MM.1S (cell line): ENCODE data around the gene OGFOD3.
A peak's percentile ranks its signal among the peaks of the same experiment; 100 is the strongest.

Experiments used
- DNase-seq: peaks from one replicate; pipeline ENCODE4 v3.0.0-alpha.2; 2015
- H2AFZ ChIP-seq: fragments of 300-600 bp; sonication (generic); 2 replicates; pipeline ENCODE4 v1.6.0; 2016; ENCODE audit warnings: antibody characterized with exemption, low read length
- H3F3A ChIP-seq: fragments of 300-600 bp; sonication (generic); 2 replicates; pipeline ENCODE4 v1.6.1; 2016; ENCODE audit warnings: mild to moderate bottlenecking, antibody characterized with exemption, low read length, moderate library complexity, mixed read lengths; ENCODE audit not compliant: insufficient read depth
- H3K27ac ChIP-seq: fragments of 300-600 bp; sonication (generic); 2 replicates; pipeline ENCODE4 v1.5.1; 2016; ENCODE audit warnings: mild to moderate bottlenecking, low read length
- H3K27me3 ChIP-seq: fragments of 300-600 bp; sonication (generic); replicated peaks from 2 replicates; pipeline ENCODE4 v1.6.0; 2016; ENCODE audit warnings: low read length; ENCODE audit not compliant: insufficient read depth
- H3K36me3 ChIP-seq: fragments of 300-600 bp; sonication (generic); replicated peaks from 2 replicates; pipeline ENCODE4 v1.6.1; 2016; ENCODE audit warnings: mild to moderate bottlenecking, low read length, mixed read lengths; ENCODE audit not compliant: insufficient read depth
- H3K4me1 ChIP-seq: fragments of 300-600 bp; sonication (generic); 2 replicates; pipeline ENCODE4 v1.6.1; 2016; ENCODE audit warnings: low read length, mixed read lengths
- H3K4me2 ChIP-seq: fragments of 300-600 bp; sonication (generic); 2 replicates; pipeline ENCODE4 v1.6.0; 2016; ENCODE audit warnings: low read depth, low read length
- H3K4me3 ChIP-seq: fragments of 300-600 bp; sonication (generic); 2 replicates; pipeline ENCODE4 v1.5.1; 2016; ENCODE audit warnings: low read length, mixed read lengths
- H3K79me2 ChIP-seq: fragments of 300-600 bp; sonication (generic); 2 replicates; pipeline ENCODE4 v1.6.1; 2016; ENCODE audit warnings: mixed run types, low read length, mixed read lengths
- H3K9ac ChIP-seq: fragments of 300-600 bp; sonication (generic); 2 replicates; pipeline ENCODE4 v1.6.1; 2016; ENCODE audit warnings: low read length, mixed read lengths
- H3K9me2 ChIP-seq: fragments of 300-600 bp; sonication (generic); replicated peaks from 2 replicates; pipeline ENCODE4 v1.6.1; 2016; ENCODE audit warnings: mild to moderate bottlenecking, low read length, mixed read lengths; ENCODE audit not compliant: insufficient read depth
- H3K9me3 ChIP-seq: fragments of 300-600 bp; sonication (generic); replicated peaks from 2 replicates; pipeline ENCODE4 v1.6.1; 2016; ENCODE audit warnings: mild to moderate bottlenecking, low read length, mixed read lengths; ENCODE audit not compliant: insufficient read depth
- H4K20me1 ChIP-seq: fragments of 300-600 bp; sonication (generic); 2 replicates; pipeline ENCODE4 v1.6.1; 2016; ENCODE audit warnings: mild to moderate bottlenecking, low read length, moderate library complexity, mixed read lengths; ENCODE audit not compliant: insufficient read depth
- EZH2 ChIP-seq: fragments of 300-600 bp; sonication (generic); optimal IDR thresholded peaks from 2 replicates; pipeline ENCODE3; 2017; ENCODE audit warnings: low read depth, mild to moderate bottlenecking, antibody characterized with exemption, low read length, mixed read lengths
- EZH2phosphoT487 ChIP-seq: fragments of 300-600 bp; sonication (generic); IDR thresholded peaks from 2 replicates; pipeline ENCODE4 v1.6.1; 2018; ENCODE audit warnings: antibody characterized with exemption, low read length
- TF ChIP-seq, protein P1 (sequence below): fragments of 300-600 bp; sonication (generic); IDR thresholded peaks from 2 replicates; pipeline ENCODE4 v1.5.1; 2016; ENCODE audit warnings: antibody characterized with exemption, low read length, mixed read lengths

The OGFOD3 gene

DNA sequence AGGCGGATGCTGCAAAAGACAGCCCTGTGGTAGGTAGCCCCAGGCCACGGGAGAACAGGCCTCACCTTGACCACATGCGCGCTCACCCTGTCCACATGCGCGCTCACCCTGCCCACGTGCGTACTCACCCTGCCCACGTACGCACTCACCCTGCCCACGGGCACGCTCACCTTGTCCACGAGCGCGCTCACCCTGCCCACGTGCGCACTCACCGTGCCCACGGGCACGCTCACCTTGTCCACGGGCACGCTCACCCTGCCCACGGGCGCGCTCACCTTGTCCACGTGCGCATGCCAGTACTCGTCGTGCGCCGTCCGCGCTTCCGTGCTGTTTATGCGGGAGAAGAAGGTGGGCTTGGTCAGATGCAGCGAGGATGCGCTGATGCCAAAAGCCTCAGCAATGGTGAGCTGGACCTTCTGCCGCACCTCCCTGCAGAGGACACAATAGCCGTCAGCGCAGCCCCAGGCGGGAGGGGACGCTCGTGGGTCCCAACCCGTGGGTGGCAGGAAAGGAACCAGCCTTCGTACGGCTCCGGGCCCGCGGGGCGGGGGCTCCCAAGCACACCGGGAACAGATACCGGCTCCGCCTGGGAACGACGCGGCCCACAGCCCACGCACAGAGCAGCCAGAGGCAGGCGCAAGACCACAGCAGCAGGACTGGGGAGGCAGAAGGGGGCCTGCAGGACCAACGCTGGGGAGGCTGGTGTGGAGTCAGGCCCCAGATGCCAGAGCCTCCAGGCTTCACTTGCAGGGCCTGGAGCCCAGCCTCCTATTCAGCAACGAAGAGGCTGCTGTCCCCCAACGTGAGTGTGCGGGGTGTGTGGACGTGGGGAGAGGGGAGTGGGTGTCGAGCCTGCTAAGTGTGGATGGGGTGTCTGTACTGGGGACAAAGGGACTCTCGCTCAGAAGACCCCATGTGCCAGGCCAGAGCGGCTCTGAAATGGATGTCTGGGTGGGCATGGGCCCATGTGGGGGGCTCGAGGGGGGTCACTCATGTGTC is 14.4 kb downstream of the OGFOD3 start:
- Histone ChIP-seq H4K20me1 (no peaks in the 10 kb centered on the region), H3K4me3 (no peak overlapping the region; the same call in 1 of the 2 replicates), H3K4me1 (peaks cover 34% of the 10 kb centered on the region), H3K4me2 (peak overlapping the region; percentile 14), H3K9me3 (no peaks in the 10 kb centered on the region), H3F3A (peaks cover 25% of the 10 kb centered on the region), H3K9ac (peak overlapping the region; percentile 32; the same call in 1 of the 2 replicates), H3K9me2 (no peaks in the 10 kb centered on the region), H3K79me2 (peaks cover 5% of the 10 kb centered on the region; the same call in 1 of the 2 replicates), H2AFZ (no peak overlapping the region), H3K27me3 (no peaks in the 10 kb centered on the region), H3K36me3 (no peaks in the 10 kb centered on the region), H3K27ac (peak overlapping the region; percentile 88)
- DNase-seq = no peak
- TF ChIP-seq EZH2 (no peak), EZH2phosphoT487 (no peak)
- TF ChIP-seq, protein P1, sequence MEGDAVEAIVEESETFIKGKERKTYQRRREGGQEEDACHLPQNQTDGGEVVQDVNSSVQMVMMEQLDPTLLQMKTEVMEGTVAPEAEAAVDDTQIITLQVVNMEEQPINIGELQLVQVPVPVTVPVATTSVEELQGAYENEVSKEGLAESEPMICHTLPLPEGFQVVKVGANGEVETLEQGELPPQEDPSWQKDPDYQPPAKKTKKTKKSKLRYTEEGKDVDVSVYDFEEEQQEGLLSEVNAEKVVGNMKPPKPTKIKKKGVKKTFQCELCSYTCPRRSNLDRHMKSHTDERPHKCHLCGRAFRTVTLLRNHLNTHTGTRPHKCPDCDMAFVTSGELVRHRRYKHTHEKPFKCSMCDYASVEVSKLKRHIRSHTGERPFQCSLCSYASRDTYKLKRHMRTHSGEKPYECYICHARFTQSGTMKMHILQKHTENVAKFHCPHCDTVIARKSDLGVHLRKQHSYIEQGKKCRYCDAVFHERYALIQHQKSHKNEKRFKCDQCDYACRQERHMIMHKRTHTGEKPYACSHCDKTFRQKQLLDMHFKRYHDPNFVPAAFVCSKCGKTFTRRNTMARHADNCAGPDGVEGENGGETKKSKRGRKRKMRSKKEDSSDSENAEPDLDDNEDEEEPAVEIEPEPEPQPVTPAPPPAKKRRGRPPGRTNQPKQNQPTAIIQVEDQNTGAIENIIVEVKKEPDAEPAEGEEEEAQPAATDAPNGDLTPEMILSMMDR = no peak

DNA sequence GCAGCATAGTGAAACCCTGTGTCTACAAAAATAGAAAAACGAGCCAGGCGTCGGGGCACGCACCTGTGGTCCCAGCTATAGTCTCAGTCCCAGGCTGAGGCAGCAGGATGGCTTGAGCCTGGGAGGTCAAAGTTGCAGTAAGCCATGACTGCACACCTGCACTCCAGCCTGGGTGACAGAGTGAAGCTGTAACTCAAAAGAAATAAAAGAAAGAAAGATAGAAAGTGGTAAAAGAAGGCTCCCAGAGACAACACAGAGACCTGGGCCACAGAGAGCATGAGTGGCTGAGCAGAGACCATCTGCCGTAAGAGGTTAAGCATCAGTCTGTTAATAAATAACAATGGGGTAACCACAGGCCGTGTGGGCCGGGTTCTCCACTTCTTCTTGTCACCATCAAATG is 15.5 kb downstream of the OGFOD3 start:
- Histone ChIP-seq H3K27ac (peak overlapping the region; percentile 88), H2AFZ (no peak overlapping the region), H3K36me3 (no peaks in the 10 kb centered on the region), H3K9me2 (no peaks in the 10 kb centered on the region), H3K4me2 (peak overlapping the region; percentile 14; the same call in 1 of the 2 replicates), H3K27me3 (no peaks in the 10 kb centered on the region), H3K9me3 (no peaks in the 10 kb centered on the region), H3K4me1 (peaks cover 34% of the 10 kb centered on the region), H3K79me2 (no peaks in the 10 kb centered on the region), H4K20me1 (no peaks in the 10 kb centered on the region), H3F3A (peaks cover 25% of the 10 kb centered on the region), H3K9ac (peak overlapping the region; percentile 32), H3K4me3 (no peak overlapping the region)
- peak; percentile 91 for DNase-seq
- TF ChIP-seq, protein P1 = no peak
- TF ChIP-seq EZH2 (no peak), EZH2phosphoT487 (no peak)

DNA sequence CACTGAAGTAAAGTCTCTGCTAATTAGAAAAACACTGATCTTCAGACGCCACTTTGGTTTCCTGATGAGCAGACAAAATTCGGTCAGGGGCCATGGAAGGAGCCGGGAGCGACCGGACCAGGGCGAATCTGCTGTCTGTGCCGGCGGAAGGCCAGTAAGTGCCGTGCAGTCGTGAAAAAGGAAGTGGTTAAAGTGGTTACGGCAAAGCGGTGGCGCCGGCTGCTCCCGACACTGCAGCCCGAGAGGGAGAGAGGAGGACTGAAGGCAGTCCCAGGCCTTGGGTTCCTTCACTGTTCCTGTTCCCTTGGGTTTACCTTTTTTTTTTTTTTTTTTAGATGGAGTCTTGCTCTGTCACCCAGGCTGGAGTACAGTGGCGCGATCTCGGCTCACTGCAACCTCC is 17.6 kb downstream of the OGFOD3 start:
- H4K20me1 ChIP-seq = no peaks in the 10 kb centered on the region
- 0 out of 2 replicates have a peak overlapping the region, but pooled peaks have one; percentile 20 for H3K9ac ChIP-seq
- H3K9me2 ChIP-seq = no peaks in the 10 kb centered on the region
- H3K4me3 ChIP-seq = 0 out of 2 replicates have a peak overlapping the region, but pooled peaks have one; percentile 13
- H3K27ac ChIP-seq = peak overlapping the region; percentile 58; the same call in 1 of the 2 replicates
- TF ChIP-seq, protein P1 = no peak
- TF ChIP-seq EZH2phosphoT487 = no peak
- TF ChIP-seq EZH2 = no peak
- no peaks in the 10 kb centered on the region for H3K36me3 ChIP-seq
- peak overlapping the region; percentile 49 for H3K4me2 ChIP-seq
- H3K9me3 ChIP-seq = no peaks in the 10 kb centered on the region
- peaks cover 34% of the 10 kb centered on the region for H3K4me1 ChIP-seq
- H3K27me3 ChIP-seq = no peaks in the 10 kb centered on the region
- H3K79me2 ChIP-seq = no peaks in the 10 kb centered on the region
- peaks cover 25% of the 10 kb centered on the region for H3F3A ChIP-seq
- no peak overlapping the region for H2AFZ ChIP-seq
- peak; percentile 70 for DNase-seq
